Right renal pelvis (tissue), 4 donors: Measurements from ENCODE around the gene CT55. TPM values are rescaled to one million over a fixed set of nuclear protein-coding genes. Genes with fewer than 3 reads are reported as not detected.
"Not testable (repeated sequence)": the region's sequence is repeated elsewhere in the genome, so short reads cannot be mapped to it uniquely, and the experiment has no call there.

Experiments used
- DNase-seq, 4 donors: peaks; one replicate each; pipeline ENCODE4 v3.0.0-alpha.2; 2013; ENCODE audit warnings: low read depth in 4 of 4, low spot score in 3 of 4, missing footprints in 1 of 4
- polyA plus RNA-seq, 4 donors: library from polyadenylated mRNA; unstranded; fragments of 120-200 nt; gene quantifications; one replicate each; pipeline ENCODE4 v1.2.1, GENCODE V29; 2013; ENCODE audit not compliant: insufficient read length in 4 of 4

Gene CT55
- under 1 TPM; 0.09 to 0.59 (median 0.35) TPM for polyA plus RNA-seq

DNA sequence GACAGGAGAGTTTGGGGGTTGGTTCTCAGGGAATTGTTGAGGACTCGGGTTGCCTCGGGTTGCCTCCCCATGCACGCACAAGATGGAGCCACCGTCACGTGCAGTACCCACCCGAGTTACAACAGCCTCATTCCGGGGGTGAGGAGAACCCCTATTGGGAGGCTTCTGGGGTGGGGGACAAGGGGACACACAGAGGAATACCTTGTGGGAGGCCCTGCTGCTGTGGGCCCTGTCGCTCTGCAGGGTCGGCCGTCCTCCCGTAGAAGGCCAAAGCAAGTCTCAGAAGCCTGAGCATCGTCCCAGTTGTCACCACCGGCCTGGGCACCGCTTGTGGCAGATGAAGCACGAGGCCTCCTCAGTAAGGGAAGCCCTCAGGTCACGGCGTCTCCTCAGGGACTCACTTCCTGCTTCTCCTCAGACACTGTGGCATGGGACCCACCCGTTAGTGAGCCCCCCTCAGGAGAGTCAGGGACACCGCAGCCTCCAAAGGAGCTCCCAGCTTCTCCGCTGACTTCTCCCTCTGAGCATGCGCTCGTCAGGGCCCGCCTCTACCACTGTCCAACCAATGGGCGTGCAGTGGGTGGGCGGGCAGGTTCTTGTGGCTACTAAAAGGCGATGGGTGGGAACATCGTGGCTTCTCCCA lies at the start of gene CT55:
Gene CT55, minus strand, starts transcription at position 522 of the 643 bp plus-strand sequence. Its CDS starts 227 bp downstream, at position 295.
- DNase-seq: no peak

DNA sequence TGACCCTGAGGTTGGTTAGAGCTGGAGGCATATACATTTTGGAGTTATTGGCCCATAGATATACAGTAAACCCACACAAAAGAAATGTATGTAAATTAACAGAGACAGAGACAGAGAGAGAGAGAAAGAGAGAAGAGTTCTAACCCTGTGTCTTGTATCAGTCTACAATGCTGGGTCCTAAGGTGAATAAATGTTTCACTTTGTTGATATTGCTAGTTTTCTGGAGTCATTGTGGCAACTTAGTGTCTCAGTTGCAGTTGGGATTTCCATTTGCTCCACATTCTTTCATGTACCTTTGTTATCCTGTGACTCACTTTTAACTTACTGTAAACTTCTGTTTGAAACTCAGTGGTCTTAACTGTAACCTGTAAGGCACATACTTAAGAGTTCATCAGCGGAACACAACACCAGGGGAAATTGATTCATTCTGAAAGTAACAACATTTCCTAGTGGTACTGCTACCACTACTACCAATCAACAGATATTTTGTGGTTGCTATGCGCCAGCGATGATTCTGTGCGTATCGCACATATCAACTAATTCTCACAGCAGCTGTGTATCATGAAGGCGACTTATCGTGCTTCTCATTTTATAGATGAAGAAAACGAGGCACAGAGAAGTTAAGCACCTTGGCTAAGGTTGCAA lies 42.1 kb upstream of the CT55 start:
- DNase-seq: no peak

DNA sequence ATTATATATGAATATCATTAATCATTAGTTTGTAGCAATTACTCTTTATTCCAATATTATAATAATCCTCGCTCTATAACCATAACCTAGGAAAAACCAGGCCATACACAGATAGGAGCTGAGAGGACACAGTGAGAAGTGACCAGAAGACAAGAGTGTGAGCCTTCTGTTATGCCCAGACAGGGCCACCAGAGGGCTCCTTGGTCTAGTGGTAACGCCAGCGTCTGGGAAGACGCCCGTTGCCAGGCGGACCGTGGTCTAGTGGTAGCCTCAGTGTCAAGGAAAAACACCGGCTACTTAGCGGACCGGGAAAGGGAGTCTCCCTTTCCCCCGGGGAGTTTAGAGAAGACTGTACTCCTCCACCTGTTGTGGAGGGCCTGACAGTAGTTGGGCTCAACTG lies 35.2 kb upstream of the CT55 start:
- not testable (repeated sequence) for DNase-seq

DNA sequence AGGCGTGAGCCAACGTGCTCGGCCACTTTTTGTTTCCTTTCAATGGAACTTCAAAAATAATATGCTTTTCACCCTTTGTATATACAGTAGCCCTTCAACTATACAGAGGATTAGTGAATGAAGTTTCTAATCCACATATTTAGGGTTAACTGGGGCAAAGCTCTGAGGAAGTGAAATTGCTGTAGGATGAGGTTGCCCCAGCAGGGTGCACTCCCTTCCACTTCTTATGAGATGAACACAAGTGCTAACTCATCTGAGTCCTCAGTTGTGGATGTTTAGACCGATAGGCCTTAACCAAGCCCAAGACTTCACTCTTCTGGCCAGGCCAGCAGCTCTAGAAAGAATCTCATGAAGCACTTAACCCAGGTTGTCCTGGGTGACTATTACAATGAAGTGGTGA lies 29.1 kb upstream of the CT55 start:
- DNase-seq: no peak

DNA sequence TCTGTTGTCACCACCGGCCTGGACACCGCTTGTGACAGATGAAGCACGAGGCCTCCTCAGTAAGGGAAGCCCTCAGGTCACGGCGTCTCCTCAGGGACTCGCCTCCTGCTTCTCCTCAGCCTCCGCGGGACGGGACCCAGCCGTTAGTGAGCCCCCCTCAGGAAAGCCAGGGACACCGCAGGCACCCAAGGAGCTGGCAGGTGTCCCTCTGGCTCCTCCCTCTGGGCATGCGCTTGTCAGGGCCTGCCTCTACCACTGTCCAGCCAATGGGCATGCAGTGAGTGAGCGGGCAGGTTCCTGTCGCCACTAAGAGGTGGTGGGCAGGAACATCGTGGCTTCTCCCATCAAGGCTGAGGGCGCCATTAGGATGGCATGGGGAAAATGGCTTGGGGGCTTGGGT lies 23.5 kb upstream of the CT55 start:
- DNase-seq: no peak

DNA sequence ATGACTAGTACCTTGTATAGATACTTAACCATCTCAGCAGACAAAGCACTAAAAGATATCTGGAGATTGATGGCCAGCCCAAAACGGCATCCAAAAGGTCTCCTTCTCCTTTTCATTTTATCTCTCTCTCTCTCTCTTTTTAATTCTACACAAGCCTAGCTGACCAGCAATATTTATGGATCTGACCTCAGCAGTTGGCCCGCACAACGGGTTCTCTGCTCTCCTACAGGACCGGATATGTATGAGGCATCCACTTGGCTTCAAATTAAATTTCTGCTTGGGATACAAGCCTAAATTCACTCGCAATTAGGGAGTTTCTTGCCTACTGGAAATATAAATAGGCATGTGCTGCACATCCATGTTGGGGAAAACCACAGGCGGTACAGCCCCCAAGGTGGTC lies 22.5 kb upstream of the CT55 start:
- no peak for DNase-seq

DNA sequence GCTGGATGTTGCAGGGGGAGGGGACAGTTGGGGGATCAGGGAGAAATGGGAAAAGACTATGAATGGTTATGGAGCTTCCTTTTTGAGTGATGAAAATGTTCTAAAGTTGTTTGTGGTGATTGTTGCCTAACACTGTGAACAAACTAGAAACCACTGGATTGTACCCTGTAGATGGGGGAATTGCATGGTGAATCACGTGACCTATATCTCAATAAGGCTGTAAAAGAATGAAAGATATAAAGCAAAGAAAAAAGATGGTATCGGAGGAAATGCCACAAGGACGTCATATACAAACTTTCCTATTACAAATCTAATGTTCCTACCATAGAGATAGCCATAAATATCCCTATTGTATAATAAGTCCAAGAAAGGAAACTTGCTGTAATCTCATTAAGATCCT lies 20.6 kb upstream of the CT55 start:
- no peak for DNase-seq

DNA sequence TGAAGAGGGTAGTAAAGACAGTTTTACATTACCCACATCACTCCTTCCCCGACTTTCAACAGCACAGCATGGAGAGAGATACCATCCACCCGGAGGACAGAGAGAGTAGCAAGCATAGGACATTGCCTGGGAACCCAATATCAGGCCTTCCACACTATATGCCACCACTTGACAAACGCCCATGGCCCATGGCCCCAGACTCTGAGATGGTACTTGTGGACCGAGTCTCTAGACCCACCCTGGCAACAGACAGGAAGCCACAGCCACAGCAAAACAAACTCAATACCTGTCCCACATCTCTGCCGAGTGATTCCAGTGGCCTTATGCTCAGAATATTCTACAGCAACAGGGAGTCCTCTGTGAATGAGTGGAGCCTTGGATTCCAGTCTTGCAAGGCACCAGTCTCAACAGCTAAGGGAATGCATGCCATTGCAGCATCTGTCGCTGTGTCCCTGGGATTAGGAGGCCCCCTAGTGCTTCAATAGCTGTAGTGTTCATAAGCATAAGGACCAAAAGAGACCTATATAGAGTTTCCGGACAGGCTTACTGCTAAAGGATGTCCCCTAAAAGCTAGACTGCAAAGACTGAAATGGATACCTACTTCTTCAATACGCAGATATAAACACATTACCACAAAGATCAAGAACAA lies 14.7 kb upstream of the CT55 start:
- DNase-seq: peak; percentile 0 to 20 (median 4)

GRCh38 chrX:135178636-135179035 lies 7.4 kb upstream of the CT55 start:
- DNase-seq: no peak

DNA sequence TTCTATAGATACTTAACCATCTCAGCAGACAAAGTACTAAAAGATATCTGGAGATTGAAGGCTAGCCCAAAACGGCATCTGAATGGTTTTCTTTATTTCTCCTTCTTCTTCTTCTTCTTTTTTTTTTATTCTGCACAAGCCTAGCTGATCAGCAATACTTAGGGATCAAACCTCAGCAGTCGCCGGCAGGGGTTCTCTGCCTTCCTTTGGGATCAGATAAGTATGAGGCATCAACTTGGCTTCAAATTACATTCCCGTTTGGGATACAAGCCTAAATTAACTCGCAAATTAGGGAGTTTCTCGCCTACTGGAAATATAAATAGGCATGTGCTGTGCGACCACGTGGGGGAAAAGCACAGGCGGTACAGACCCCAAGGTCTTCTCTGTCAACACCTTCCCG lies 730 bp downstream of the CT55 start:
- DNase-seq: no peak

- not testable (repeated sequence) for DNase-seq
These were observed 1.7 kb downstream of the CT55 start for GRCh38 chrX:135169534-135169933.

DNA sequence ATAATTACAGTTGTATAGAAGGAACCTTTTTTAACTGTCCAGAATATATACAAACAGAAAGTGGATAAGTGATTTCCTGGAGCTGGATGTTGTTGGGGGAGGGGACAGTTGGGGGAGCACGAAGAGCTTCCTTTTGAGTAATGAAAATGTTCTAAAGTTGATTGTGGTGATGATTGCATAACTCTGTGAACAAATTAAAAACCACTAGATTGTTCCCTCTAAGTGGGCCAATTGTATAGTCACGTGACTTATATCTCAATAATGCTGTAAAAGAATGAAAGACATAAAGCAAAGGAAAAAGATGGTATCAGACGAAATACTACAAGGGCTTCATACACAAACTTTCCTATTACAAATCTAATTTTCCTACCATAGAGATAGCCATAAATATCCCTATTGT lies 2.7 kb downstream of the CT55 start:
- no peak for DNase-seq

DNA sequence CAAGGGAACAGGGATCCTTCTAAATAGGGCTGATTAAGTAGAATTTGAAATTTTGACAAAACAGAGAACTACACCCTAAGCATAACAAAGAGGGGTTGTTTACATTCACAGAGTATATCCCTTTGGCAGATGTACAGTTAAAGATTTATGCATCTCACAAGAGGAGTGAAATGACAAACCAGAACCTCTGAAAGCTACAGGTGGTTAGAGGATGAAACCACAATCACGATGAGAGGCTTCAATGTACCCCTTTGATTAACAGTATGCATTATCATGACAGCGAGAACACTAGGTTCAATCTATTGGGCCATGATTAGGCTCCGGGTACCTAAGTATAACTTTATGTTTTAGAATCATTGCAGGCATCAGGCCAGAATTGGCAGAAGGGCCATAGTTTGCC lies 16.5 kb downstream of the CT55 start:
- not testable (repeated sequence) for DNase-seq

DNA sequence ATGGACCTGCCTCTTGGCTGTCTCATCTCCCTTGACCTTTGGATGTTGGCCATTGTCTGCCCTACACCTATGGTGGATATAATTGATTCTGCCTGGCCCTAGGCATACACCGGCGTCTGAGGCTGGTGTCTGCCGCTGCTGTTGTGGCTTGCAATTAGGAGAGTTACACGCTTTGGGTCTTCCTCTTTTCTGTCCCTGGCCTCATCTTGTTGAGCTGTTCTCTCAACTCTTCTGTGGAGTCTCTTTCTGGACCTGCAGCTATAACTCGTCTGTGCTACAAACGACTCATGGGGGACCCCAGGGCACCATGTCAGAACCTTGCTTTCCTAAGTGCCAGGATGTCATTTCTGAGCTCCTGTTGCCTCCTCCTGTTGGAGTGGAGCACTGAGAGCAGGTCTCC lies 45.1 kb downstream of the CT55 start:
- DNase-seq: not testable (repeated sequence)

- DNase-seq: not testable (repeated sequence)
These were observed 51.1 kb downstream of the CT55 start, which contains the start of gene ETDB for GRCh38 chrX:135120056-135120576. ETDB (minus strand) TSS chrX:135120526; CDS start chrX:135119261, 1,265 bp downstream.

- not testable (repeated sequence) for DNase-seq
These were observed 55.1 kb downstream of the CT55 start for GRCh38 chrX:135116064-135116463.

DNA sequence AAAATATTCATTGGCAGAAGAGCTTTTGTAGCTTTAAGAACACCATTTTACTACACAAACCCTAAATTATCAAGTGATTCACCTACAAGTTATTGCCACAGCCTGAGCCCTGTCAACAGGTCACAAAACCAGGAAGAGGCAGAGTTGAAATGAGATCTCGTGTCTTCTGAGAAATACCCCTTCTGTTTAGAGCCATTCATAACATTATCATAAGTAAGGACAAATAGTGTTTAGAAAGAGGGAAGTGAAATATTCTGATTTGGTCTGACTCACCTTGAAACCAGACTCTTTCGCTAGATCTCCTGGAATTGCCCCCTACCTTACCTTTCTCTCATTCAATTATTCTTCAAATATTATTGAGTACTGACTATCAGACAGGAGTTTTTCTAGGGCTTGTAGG lies 56.8 kb downstream of the CT55 start:
- DNase-seq: no peak

DNA sequence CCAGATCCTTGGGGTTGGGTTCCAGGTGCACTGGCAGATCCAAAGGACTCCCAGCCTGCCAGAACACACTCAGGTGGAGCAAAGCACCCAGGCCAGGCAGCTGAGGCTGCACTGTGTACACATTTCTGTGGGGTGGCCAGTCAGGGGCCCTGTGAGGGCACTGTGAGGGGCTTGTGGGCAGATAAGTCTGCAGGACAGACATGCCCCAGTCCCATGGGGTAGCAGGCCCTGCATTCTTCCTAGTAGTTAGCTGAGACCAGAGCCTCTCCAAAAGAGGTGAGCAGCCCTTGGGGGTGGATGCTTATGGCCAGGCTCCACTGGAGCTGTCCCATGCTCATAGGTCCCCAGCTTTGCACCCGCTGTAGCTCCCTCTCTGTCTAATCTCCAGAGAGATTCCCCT lies 58.5 kb downstream of the CT55 start:
- no peak for DNase-seq

DNA sequence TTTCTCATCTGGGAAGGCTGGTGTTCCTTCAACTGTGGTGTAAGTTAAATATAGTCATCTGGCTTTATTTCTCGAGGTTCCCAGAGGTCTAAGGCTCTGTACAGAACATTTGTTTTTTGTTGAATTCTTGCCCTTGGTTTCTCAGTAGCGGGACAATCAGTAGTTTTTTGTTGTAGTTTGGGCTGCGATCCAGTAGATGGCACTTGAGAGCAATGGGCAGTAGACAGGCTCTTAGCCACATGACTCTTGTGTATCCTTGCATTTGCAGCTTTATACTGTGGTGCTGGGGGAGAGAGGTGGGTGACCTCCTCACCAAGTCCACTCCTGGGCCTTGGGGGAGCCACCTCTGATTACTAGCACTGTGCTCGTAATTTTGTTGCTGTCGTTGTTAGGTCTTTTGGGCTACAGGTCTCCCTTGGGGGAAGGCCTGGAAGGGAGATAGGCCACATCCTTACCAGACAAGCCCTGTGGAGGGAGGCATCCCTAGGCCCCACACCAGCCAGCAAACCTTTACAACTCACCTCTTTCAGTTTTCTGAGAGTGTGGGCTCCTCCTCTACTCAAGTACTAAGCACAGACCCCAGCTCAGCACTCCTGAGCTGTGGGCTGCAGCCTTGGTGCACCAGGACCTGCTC lies 59.0 kb downstream of the CT55 start:
- DNase-seq: no peak

GRCh38 chrX:135109554-135109953 lies 61.6 kb downstream of the CT55 start:
- no peak for DNase-seq
